Measurements from ENCODE around the gene HEMGN.
A peak's percentile ranks its signal among the peaks of the same experiment; 100 is the strongest.

The HEMGN gene

DNA sequence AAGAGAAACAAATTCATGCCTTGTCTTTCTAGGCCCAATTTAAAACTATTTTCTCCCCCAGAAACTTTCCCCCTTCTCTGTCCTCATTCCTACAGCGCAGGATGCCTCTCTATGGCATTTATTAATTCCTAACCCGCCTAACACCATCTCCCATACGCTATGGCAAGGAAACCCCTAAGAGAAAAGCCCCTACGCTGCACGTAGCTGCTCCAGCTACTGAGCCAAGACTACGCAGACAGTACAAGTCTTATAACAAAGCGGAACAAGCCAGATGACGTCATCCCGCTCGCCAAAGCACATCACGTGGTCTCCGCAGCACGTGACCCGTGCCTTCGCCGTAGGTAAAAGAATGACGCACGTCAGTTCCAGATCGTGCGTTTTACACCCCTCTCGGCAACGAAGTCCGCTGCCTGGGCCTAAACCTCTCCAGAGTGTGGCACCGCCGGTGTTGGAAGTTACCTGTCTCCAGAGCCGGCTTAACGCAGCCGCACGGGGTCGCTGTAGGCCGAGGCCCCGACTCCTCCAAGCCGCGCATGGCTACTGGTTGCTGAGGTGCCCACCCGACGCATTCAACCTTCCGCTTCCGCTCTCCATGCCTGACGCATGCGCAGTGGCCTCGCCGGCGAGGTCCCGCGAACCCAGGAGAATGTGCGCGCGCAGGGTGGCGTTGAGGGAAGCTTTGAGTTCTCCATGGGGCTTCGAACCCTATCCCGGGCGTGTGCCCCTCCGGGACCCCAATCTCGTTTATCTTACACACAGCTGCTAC, 15.8 kb downstream of the HEMGN start, which contains the start of gene TRMO:
TRMO (minus strand) TSS at position 542 of the 766 bp plus-strand sequence; CDS start at position 535, 7 bp downstream.
- peak within 1 kb of the TSS; percentile 87 for H3K27ac ChIP-seq
- peak; percentile 74 for TF ChIP-seq ZFX (IDR thresholded peaks at IDR 0.05)
- TF ChIP-seq CTCF (conservative IDR thresholded peaks at IDR 0.05), result peak; percentile 81

- H3K27ac ChIP-seq, result no peak overlapping the region
- no peak for TF ChIP-seq ZFX (IDR thresholded peaks at IDR 0.05)
- TF ChIP-seq CTCF (conservative IDR thresholded peaks at IDR 0.05), result no peak
These were observed 18.7 kb downstream of the HEMGN start for GRCh38 chr9:97919217-97919813.

- H3K27ac ChIP-seq, result no peak overlapping the region
- TF ChIP-seq ZFX (IDR thresholded peaks at IDR 0.05) (no peak), CTCF (conservative IDR thresholded peaks at IDR 0.05) (no peak)
These were observed 19.4 kb downstream of the HEMGN start for GRCh38 chr9:97918611-97919010.

- H3K27ac ChIP-seq, result no peak overlapping the region
- TF ChIP-seq CTCF (conservative IDR thresholded peaks at IDR 0.05) (no peak), ZFX (IDR thresholded peaks at IDR 0.05) (no peak)
These were observed 26.0 kb downstream of the HEMGN start for GRCh38 chr9:97911970-97912369.

DNA sequence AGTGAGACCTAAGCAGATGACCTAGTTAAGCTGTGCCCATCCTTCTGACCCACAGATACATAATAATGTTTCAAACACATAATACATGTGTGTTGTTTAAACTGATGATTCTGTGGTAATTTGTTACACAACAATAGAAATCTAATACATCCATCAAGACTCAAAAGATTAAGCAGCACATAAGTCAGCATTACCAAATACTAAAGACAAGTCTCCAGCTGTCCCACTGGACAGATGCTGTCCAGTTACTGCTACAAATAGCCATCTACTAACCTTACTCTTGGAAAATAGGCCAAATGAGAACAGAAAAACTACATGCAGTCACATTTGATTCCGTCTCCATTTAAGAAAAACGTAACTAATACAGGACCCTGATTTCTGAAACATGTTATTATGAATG, 26.4 kb downstream of the HEMGN start:
- no peak overlapping the region for H3K27ac ChIP-seq
- no peak for TF ChIP-seq ZFX (IDR thresholded peaks at IDR 0.05)
- no peak for TF ChIP-seq CTCF (conservative IDR thresholded peaks at IDR 0.05)

DNA sequence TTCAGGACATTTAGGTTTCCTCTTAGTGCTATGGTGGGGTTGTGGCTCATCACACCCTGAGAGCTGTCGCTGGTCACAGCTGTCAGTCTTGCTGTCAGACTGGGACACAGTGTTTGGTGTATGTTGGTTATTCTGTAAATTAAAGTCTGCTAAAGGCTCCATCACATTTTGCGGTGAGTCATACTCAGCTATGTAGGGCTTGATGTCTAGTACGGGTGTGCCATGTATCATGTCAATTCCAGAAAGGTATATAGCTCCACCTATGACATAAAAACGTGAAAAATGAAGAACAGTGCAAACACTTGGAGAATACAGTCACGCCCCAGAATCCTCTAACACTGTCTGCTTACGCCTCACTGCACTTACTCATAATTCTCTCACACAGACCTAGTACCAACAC, 27.6 kb downstream of the HEMGN start:
- TF ChIP-seq CTCF (conservative IDR thresholded peaks at IDR 0.05) (no peak), ZFX (IDR thresholded peaks at IDR 0.05) (no peak)
- H3K27ac ChIP-seq, result no peak overlapping the region

- TF ChIP-seq ZFX (IDR thresholded peaks at IDR 0.05), result no peak
- TF ChIP-seq CTCF (conservative IDR thresholded peaks at IDR 0.05), result no peak
- H3K27ac ChIP-seq, result no peak overlapping the region
These were observed 29.3 kb downstream of the HEMGN start for GRCh38 chr9:97908705-97909104.
